Neural progenitor cell (in vitro differentiated cells): ENCODE data around the gene RRAS.

Experiments used
- EZH2 ChIP-seq: fragments of 200-600 bp; sonication (generic); IDR thresholded peaks from 2 replicates; pipeline ENCODE4 v1.6.1; 2017; ENCODE audit warnings: antibody characterized with exemption, mild to moderate bottlenecking, moderate library complexity
- EZH2phosphoT487 ChIP-seq: fragments of 200-600 bp; sonication (generic); IDR thresholded peaks from 2 replicates; pipeline ENCODE4 v1.6.1; 2017; ENCODE audit warnings: antibody characterized with exemption
- TF ChIP-seq, protein P1 (sequence below): fragments of 200-600 bp; sonication (generic); IDR thresholded peaks from 2 replicates; pipeline ENCODE4 v1.5.1; 2017; ENCODE audit warnings: antibody characterized with exemption, mild to moderate bottlenecking

DNA sequence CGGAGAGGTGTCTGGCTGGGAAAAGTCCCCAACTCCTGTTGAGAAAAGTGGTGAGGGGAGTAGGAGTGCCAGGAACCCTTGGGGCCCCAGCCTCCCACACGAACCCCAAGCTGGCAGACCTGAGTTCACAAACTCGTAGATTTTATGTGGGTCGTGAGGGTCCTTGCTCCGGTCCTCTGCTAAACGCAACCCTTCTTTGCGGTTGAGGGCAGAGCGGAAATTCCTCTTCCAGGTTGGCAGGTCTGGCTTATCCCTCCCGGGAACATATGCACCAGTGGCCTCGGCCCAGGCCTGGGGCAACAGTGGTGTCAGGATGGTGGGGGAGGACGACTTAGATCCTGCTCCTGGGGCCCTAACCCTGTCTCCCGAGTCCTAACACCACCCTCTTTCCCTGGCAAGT is 23.3 kb upstream of the RRAS start:
- TF ChIP-seq, protein P1, sequence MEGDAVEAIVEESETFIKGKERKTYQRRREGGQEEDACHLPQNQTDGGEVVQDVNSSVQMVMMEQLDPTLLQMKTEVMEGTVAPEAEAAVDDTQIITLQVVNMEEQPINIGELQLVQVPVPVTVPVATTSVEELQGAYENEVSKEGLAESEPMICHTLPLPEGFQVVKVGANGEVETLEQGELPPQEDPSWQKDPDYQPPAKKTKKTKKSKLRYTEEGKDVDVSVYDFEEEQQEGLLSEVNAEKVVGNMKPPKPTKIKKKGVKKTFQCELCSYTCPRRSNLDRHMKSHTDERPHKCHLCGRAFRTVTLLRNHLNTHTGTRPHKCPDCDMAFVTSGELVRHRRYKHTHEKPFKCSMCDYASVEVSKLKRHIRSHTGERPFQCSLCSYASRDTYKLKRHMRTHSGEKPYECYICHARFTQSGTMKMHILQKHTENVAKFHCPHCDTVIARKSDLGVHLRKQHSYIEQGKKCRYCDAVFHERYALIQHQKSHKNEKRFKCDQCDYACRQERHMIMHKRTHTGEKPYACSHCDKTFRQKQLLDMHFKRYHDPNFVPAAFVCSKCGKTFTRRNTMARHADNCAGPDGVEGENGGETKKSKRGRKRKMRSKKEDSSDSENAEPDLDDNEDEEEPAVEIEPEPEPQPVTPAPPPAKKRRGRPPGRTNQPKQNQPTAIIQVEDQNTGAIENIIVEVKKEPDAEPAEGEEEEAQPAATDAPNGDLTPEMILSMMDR, result no peak
- TF ChIP-seq EZH2, result no peak
- no peak for TF ChIP-seq EZH2phosphoT487
